Activated CD4-positive, alpha-beta T cell treated with anti-CD3 and anti-CD28 coated beads, Interleukin-2, Interleukin-6, amounts not matched to agents 100 ng/mL and 50 ng/mL, durations not matched to agents 16 hours and 8 hours (primary cell): Measurements from ENCODE around the gene NEIL1.
A peak's percentile ranks its signal among the peaks of the same experiment; 100 is the strongest.

Source experiments
- DNase-seq: peaks from one replicate; pipeline ENCODE4 v3.0.0-alpha.2; 2020

The NEIL1 gene

DNA sequence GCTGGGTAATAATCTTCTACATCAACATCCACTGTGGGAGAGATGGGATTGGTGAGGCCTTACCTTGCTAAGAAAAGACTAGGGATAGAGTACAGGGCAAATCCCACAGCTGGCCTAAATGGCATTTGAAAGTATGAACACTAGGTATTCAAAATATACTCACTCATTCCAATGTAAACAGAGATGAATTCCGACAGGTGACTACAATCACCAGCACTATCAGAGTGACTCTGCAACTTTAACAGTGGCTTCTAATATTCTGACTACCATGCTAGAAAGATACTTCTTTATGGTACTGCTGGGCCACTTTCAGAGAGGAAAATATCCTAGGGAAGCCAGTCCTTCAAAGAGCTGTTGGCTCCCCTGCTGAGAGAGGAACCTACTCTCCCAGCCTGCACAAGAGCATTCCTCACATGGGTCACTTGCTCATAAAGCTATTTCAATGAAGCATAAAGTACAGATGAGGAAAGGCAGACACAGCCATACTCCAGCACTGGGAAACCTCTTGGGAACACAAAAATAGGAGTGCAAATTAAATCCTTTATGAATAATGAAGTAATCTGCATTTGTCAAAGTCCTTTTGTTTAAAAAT lies 43.0 kb downstream of the NEIL1 start:
- no peak for DNase-seq

DNA sequence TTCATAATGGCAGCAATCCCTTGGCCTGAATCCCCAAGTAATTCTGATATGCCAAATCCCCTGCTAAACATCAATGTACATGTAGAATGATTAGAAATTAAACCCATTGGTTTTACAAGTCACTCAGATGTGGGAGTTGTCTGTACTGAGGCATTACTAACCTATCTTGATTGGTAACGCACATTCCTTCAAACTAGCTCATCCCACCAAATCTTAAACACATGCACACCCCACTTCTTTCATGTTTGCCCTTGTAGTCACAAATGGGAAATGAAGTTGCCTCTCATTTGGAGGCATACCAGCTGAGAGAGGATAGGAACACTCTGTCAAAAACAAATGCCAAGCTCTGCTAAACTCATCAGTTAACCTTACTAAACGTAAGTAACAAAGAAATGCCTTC lies 50.7 kb downstream of the NEIL1 start:
- no peak for DNase-seq

- DNase-seq, result peak; percentile 41
These were observed 57.1 kb downstream of the NEIL1 start for GRCh38 chr15:75403892-75404291.
